NCI-H526 (cell line): ENCODE data around the gene HACL1.
"Not testable (repeated sequence)": the region's sequence is repeated elsewhere in the genome, so short reads cannot be mapped to it uniquely, and the experiment has no call there.

Experiments used
- DNase-seq, 2 experiments: peaks; one replicate each; lab custom pipeline; 2025; lab: John Stamatoyannopoulos, UW

Gene HACL1

DNA sequence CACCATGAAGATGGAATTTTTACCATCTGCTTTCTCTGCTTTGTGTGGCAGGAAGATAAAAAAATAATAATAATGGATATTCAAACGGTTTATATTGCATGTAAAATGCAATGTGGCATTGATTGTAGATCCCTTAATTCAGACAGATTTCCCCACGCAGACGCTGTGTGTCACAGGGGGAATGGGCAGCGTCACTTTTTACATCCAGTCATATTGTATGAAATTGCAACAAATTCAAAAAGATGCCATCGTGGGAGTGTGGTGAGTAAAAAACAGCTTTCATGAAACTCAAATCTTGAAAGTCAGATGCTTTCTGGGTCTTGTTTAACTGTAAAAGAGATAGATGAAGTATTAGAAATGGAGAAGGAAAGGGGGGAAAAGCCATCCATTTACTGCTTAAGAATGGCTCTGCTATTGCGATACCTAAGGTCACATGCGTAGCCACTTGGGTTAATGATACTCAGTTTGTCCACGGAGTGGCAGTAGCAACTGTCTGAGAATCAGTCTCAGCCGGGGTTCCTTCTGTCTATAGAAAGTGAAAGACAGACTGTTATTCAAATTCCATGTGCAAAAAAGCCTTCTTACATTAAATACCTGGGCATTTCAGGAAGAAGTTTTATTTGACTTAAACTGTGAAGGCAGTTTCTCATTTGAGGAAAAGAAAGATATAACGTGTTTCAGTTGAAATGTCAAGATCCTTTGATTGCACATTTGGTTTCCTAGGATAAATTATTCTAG lies 28.7 kb upstream of the HACL1 start:
- peak; percentile 63 to 89 for DNase-seq

DNA sequence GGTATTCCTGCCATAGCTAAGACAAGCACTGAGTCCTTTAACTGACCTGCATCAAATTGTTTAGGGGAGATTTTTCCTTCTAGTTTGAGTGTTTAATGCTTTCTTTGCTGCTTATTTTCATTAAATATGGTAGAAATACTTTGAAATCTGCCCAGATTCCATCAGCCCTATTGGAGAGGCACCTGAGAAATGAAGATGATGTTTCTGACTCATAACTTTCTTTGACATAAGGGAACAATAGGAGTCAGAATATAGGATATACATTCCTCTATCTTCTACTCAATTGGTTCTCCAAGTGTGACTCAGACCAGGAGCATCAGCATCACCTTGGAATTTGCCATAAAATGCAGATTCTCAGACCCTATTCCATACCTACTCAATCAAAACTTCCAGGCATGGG lies 27.6 kb upstream of the HACL1 start:
- no peak for DNase-seq

DNA sequence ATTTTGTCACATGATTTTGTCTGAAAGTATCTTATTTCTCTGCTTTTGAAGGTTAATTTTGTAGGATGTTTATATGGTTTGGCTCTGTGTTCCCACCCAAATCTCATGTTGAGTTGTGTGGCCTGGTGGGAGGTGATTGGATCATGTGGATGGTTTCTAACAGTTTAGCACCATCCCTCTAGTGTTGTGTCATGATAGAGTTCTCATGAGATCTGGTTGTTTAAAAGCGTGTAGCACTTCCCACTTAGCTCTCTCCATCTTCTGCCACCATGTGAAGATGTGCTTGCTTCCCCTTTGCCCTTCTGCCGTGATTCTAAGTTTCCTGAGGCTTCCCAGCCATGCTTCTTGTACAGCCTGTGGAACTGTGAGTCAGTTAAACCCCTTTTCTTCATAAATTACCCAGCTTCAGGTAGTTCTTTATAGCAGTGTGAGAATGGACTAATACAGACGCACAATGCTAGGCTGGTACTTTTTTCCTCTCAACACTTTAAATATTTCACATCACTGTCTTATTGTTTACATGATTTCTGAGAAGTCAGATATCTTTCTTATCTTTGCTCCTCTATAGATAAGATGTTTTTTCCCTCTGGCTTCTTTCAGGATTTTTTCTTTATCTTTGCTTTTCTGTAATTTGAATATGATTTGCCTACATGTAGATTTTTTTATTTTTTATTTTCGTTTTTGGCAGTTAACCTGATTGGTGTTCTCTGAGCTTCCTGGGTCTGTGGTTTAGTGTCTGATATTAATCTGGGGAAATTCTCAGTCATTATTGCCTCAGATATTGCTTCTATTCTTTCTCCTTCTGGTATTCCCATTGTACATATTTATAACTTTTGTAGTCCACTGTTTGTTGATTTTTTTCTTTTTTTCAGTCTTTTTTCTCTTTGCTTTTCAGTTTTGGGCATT lies 22.4 kb upstream of the HACL1 start:
- DNase-seq: no peak

DNA sequence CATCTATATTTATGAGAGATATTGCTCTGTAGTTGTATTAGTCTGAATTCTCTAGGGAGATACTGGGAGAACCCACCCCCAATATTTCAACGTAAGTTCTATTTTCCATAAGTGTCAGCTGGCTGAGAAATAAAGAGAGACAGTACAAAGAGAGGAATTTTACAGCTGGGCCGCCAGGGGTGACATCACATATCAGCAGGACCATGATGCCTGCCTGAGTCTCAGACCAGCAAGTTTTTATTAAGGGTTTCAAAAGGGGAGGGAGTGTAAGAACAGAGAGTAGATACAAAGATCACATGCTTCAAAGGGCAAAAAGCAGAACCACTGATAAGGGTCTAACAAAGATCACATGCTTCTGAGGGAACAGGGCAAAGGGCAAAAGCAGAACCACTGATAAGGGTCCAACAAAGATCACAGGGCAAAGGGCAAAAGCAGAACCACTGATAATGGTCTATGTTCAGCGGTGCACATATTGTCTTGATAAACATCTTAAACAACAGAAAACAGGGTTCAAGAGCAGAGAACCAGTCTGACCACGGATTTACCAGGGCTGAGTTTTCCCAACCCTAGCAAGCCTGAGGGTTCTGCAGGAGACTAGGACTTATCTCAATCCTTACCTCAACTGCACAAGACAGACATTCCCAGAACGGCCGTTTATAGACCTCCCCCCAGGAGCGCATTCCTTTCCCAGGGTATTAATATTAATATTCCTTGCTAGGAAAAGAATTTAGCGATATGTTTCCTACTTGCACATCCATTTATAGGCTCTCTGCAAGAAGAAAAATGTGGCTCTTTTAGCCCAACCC lies 18.5 kb upstream of the HACL1 start:
- DNase-seq: not testable (repeated sequence)

DNA sequence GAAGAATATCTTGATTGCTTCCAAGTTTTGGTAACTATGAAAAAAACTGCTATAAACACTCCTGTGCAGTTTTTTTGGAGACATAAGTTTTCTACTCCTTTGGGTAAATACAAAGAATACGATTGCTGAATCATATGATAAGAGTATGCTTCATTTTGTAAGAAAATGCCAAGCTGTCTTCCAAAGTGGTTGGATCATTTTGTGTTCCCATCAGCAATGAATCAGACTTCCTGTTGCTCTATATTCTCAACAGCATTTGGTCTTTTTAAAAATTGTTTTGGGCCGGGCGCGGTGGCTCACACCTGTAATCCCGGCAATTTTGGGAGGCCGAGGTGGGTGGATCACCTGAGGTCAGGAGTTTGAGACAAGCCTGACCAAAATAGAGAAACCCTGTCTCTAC lies 14.7 kb upstream of the HACL1 start:
- DNase-seq: no peak

DNA sequence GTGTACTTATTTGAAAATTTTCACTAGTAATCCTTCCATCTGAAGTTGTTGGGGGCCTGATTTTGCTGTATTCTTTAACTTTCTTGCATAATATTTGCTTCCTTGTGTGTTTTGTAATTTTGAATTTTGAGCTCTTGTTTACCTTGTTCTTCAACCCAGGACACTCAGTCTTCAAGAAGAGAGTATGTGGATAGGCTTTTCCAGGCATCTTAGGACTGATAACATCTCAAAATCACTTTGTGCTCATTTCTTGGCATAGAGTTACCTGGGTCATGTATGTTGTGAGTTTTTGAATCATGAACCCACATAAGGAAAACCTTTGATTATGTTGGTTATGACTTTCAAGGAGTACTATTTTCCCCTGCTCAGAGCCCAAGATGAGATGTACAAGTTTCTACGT lies 13.6 kb upstream of the HACL1 start:
- DNase-seq: no peak

DNA sequence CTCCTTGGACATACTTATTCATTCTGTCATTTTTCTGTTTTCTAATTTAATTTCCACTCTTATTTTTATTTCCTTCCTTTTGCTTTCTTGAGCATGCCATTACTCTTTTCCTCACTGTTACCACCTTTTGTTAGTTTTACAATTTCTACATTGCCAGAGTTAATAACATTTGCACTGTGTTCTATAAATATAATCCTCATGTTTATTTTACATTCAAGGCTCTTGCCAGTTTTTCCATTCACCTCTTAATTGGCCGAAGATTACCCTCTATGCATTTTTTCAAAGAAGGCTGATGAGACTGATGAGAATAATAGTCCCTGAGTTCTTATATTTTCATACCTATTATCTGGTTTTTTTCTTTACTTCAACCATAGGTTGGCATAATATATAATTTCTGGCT lies 10.6 kb upstream of the HACL1 start:
- DNase-seq: no peak

DNA sequence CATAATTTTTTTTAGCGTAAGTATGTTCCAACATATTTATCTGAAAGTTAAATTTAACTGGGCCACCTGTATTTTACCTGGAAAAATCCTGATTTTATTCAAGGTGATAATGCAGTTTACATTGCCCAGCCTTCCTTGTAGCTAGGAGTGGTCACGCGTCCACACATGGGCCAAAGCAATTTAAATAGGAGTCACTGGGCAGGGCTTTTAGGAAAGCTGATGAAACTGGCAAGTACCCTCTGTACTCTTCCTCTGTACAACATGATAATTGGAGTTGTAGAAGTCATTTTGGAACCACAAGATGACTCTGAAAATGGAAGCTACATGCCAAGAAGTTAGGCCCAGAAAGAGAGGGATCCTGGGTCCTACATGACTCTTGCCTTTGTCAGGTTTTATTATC lies 9.6 kb upstream of the HACL1 start:
- DNase-seq: no peak

DNA sequence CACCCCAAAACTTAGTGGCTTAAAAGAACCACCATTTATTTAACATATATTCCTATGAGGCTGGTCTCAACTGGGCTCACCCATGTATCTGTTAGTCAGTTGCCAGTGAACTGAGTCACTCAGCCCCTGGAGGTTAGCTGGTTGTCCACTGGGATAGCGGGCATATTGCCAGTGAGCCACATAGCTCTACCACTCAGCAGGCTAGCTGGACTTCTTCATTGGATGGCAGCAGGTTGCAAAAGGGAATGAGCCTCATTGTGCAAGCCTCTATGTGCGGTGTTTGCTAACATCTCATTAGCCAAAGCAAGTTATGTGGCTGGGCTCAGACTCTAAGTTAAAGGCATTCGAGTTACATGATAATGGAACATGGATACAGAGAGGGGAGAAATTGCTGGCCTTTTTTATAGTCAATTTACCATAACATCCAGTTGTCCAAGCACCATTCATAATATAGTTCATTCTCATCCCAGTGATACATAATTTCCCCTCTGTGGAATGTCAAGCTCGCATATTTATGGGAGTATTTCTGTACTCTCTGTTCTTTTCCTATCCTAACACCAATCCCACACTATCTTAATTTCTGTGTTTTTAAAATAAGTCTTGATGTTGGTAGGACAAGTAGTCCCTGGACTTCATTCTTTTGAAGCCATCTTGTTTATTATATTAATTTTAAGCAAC lies 8.9 kb upstream of the HACL1 start:
- no peak for DNase-seq

DNA sequence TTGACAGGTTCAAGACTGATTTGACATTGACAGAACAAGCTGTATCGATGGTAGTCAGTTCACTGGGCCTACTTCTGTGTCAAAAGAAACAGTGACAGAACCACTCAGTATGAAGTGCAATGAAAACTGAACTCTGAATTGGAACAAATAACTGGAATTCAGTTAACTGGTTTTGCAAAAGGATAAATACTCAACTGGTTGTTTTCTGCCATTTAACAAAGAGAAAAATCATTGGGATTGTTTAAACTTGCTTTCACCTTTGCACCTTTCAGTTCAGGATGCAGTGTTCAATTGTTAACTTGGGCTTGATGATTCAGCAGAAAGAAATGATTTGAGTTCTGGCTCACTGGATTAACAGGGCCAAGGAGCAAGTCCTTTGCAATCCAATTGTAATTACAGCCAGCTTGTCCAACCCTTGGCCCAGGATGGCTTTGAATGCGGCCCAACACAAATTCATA lies 5.1 kb upstream of the HACL1 start:
- no peak for DNase-seq

DNA sequence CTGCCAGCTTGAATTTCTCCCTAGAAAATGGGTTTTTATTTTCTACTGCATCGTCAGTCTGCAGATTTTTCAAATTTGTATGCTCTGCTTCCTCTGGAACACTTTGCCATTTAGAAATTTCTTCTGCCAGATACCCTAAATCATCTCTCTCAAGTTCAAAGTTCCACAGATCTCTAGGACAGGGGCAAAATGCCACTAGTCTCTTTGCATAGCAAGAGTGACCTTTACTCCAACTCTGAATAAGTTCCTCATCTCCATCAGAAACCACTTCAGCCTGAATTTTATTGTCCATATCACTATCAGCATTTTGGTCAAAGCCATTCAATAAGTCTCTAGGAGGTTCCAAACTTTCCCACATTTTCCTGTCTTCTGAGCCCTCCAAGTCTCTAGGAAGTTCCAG lies 3.2 kb upstream of the HACL1 start:
- not testable (repeated sequence) for DNase-seq

DNA sequence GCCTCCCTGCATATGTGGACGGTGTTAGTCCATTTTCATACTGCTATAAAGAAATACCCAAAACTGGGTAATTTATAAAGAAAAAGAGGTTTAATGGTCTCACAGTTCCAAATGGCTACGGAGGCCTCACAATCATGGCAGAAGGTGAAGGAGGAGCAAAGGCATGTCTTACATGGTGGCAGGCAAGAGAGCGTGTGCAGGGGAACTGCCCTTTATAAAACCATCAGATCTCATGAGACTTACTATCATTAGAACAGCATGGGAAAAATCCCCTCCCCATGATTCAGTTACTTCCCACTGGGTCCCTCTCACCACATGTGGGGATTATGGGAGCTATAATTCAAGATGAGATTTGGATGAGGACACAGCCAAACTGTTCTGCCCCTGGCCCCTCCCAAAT lies 1.4 kb upstream of the HACL1 start:
- DNase-seq: not testable (repeated sequence)

DNA sequence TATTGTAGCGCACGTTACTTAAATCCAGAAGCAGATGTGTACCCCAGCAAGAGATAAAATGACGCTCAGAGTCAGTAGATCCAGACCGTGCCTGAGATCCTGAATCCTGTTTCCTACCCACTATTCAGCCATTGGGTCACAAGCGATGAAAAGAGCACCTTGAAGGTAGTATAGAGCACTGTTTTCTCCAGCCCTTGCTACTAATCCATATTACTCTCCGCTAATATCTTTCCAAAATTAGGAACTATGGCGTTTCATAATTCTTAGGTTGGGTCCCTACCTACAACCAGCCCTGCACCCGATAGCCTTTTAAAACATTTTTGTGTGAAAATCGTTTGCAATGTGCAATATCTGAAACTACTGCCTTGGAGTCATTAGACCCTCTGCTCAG lies 772 bp upstream of the HACL1 start:
- no peak for DNase-seq

DNA sequence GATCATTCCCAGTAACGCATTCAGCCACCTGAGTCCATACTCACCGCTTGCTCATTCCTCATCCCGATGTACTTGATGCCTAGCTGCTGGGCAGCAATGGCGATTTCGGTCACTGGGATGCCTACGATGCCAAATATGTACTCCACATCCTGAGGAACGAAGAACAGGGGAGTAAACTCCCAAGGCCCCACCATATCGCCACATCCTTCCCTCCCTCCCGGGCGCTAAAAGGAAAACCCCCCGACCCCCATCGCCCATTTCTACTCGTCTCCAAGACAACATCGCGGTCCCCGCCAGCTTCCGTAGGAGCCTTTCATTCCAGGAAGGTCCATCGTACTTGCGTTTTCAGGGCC lies 347 bp downstream of the HACL1 start:
- DNase-seq: no peak

DNA sequence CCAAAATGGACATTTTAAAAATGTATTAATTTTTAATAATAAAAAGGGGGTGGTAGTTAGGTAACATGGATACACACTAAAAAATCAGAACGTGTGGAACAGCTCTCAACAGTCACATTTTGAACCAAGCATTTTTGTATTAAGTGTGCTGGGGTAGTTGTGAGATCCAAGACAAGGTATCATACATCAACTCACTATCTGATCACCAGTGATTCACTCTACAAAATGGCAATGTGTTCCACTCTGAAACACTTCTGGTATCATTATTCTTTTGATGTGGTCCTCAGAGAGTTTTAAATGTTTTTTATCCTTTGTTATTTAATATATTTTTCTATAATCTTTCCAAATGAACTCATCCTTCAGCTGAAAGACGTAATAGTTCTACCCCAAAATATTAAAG lies 5.4 kb downstream of the HACL1 start:
- DNase-seq: no peak

DNA sequence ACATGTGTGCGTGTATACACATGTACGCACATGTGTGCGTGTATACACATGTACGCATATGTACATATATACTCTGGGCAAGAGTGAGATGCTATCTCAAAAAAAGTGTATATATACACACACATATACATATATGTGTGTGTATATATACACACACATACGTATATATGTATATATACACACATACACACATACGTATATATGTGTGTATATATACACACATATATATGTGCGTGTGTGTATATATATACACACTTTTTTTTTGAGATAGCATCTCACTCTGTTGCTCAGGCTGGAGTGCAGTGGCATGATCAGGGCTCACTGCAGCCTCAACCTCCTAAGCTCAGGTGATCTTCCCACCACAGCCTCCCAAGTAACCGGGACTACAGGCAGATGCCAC lies 8.4 kb downstream of the HACL1 start:
- DNase-seq: no peak

DNA sequence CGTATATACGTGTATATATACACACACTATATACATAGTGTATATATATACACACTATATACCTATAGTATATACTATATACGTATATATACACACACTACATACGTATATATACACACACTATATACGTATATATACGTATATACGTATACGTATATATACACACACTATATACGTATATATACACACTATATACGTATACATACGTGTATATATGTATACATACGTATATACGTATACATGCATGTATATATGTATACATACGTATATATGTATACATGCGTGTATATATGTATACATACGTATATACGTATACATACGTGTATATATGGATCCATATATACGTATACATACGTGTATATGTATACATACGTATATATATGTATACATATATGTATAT lies 9.4 kb downstream of the HACL1 start:
- DNase-seq: no peak

DNA sequence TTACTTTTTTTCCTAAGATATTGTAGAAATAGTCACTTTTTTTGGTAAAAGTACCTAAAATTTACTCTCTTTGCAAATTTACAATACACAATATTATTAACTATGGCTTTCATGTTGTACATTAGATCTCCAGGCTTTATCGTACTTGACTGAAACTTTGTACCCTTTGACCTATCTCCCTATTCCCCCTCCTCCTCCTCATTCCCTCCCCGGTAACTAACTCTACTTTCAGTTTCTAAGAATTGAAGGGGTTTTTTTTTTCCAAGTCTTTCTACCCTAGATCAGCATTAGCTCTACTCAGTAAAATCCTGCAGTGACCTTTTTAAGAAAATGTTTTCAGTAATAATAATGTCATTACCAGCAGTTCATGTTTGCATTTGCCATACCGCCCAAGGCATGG lies 10.1 kb downstream of the HACL1 start:
- DNase-seq: no peak

DNA sequence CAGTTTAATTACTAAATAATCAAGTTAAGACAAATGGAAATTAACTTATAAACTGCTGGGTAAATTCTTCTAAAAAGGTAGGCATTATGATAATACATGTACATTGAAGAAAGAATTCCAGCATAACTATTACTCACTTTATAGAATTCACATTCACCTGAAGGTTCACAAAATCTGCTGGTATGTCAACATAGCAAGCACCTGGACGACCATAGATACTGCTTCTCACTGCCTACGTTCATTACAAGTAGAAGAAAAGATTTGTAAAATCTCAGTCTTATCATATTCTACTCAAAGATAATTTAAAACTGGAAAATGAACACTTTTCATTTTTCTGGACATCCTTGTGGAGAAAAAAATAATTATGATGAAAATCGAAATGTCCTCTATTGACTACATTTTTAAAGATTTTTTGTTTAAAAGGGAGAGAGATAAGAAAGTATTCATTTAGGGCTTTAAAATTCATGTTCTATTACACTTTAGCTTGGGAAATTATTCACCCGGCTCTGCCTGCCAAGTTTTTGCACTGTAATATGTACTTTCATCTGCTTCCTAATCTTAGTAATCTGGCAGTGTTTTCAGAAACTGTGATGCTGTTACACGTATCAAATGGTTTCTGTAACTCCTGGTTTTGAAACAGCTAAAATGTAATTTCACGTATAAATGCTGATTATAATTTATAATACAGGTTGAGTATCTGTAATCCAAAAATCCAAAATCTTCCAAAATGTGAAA lies 16.1 kb downstream of the HACL1 start:
- no peak for DNase-seq

DNA sequence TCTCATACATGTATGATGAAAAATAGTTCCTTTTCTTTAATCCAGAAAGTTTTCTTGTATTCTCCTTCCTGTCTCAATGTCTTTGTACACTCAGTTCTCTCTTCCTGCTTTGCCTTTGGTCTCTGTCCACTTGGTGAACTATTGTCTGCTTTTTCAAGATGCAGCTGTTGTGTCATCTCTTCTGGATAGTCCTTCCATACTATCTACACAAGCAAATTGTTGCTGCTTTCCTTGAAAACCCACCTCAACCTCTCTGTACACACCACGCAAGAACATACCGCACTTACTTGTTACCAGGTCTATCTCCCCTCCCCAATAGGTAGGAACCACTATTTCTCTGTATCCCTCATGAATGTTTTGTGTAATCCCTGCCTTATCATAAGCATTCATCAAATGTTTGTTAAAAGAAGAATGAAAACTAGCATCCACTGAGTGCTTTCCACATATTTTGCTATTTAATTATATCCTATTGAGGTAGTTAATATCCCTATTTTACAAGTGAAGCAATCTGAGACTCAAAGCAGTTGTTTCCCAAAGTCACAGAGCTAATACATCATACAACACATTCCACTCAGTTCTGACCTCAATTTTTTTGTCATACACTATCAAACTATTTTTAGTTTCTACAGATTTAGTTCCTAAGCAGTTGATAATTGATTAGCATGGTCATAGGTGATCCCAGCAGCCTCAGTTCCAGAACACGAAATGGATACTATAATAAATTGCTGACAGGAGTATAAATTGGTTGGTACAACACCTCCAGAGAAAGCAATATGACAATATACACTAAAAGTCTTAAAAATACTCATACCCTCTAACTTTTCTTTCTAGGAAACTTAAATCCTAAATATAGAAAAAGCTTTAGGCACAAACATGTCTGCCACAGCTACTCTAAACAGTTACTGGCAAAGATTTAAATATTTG lies 19.6 kb downstream of the HACL1 start:
- DNase-seq: no peak
